NCI-H2171 (cell line): Measurements from ENCODE around the gene SLC10A1.
"Not testable (repeated sequence)": the region's sequence is repeated elsewhere in the genome, so short reads cannot be mapped to it uniquely, and the experiment has no call there.

ENCODE experiments used
- DNase-seq: peaks from one replicate; lab custom pipeline; 2025; lab: John Stamatoyannopoulos, UW

SLC10A1 gene

GRCh38 chr14:69796797-69797500 is at the start of gene SLC10A1:
Gene SLC10A1, minus strand, starts transcription at chr14:69797241. Its CDS starts 86 bp downstream, at chr14:69797155.
- DNase-seq, result no peak

DNA sequence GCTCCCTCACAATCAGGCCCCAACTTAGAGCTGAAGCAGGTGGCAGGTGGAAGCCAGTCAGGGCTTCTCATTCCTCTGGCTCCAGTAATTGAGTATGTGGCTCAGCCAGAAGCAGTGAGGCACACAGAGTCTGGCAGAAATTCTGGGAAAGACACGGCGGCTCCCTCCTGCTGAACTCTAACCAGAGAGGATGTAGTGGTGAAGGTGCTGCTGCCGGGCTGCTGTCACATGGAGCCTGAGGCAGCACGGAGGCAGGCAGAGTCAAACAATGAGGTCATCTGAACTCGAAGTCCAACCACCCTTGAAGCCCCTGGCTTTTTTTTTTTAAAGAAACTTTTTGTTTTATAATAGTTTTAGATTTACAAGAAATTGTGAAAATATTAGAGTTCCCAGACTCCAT is 48.7 kb upstream of the SLC10A1 start:
- DNase-seq, result no peak

GRCh38 chr14:69845050-69845581 is 48.1 kb upstream of the SLC10A1 start:
- DNase-seq, result no peak

GRCh38 chr14:69844171-69844570 is 47.1 kb upstream of the SLC10A1 start:
- no peak for DNase-seq

- no peak for DNase-seq
Measured at GRCh38 chr14:69842686-69843420, 45.8 kb upstream of the SLC10A1 start.

DNA sequence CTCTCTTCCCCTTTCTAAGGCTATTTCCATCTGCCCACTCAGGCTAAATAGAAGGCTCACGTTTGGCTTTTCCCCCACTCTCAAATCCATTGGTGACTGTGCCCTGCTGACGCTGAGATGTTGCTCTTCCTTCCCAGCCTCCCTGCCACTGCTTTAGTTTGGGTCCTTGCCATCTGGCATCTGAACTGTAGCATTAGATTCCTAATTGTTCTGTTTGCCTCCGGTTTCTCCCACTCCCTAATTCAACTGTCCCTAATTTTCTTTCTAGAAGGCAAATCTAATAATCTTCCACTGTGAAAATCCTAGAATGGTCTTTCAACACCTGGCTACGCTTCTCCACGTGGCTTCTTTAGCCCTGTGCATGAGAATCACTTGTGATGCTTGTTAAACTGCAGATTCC is 44.6 kb upstream of the SLC10A1 start:
- DNase-seq, result no peak

DNA sequence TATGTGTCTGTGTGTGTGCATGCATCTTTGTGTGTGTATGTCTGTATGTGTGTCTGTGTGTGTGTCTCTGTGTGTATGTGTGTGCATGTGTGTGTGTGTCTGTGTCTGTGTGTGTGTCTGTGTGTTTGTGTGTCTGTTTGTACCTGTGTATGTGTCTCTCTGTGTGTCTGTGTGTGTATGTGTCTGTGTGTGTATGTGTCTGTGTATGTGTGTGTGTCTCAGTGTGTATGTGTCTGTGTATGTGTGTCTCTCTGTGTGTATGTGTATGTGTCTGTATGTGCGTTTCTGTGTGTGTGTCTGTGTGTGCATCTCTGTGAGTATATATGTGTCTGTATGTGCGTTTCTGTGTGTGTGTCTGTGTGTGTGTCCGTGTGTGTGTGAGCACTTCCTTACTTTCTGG is 42.6 kb upstream of the SLC10A1 start:
- no peak for DNase-seq

DNA sequence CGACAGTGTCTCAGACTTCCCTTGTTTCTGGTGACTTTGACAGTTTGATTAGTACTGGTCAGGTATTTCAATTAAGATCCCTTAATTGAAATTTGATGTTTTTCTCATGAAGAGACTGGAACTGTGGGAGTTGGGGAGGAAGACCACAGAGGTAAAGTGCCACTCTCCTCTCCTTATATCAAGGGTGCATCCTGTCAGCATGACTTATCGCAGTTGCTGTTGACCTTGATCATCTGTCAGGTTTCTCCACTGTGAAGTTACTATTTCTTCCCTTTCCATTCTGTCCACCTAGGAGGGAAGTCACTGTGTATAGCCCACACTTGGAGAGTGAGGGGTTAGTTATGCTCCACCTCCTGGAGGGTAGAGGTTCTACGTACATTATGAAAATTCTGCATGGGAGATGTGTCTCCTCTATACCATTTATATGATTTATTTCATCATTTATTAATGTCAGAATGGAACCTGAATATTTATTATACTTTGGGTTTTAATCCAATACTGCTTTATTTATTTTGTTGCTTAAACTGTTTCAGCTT is 41.9 kb upstream of the SLC10A1 start:
- no peak for DNase-seq

DNA sequence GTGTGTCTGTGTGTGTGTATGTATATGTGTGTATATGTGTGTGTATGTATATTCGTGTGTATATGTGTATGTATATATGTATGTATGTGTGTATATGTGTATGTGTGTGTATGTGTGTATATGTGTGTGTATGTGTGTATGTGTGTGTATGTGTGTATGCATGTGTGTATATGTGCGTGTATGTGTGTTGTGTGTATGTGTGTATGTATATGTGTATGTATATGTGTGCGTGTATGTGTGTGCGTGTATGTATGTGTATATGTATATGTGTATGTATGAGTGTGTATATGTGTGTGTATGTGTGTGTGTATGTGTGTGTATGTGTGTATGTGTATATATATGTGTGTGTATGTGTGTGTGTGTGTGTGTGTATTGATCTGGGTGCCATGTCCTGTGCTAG is 31.8 kb upstream of the SLC10A1 start:
- DNase-seq, result no peak

- no peak for DNase-seq
Measured at GRCh38 chr14:69828354-69828753, 31.3 kb upstream of the SLC10A1 start.

- DNase-seq, result no peak
Measured at GRCh38 chr14:69827560-69827959, 30.5 kb upstream of the SLC10A1 start.

GRCh38 chr14:69822456-69822855 is 25.4 kb upstream of the SLC10A1 start:
- no peak for DNase-seq

DNA sequence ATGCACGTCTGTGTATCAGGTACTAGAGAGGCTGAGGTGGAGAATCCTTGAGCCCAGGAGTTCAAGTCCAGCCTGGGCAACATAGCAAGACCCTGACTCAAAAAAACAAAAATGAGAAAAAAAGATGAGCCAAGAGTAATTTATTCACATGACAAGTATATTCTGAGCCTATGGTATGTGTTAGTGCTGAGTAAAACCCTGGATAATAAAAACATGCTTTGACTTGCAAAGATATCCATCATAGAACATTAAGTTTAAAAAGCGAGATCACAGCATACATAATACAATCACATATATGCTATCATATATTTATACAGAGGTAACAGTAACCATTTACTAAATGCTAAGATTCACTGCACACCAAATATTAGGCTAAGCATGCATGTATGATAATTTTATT is 23.9 kb upstream of the SLC10A1 start:
- DNase-seq, result no peak

DNA sequence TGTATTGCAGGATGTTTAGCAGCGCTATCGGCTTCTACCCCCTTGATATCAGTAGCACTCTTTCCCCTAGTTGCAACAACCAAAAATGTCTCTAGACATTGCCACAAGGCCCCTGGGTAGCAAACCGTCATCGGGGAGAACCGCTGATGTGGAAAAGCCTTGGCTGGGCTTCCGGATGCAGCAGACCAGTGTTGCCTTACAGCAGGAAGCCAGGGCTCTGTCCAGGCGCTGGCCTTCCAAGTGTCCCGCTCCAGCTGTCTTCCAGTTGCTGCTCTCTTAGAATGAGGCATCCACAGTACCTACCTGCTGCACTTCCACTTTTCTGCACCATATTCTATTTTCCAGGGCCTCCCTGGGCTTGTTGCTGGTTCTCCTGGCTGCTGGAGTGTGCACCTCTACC is 22.6 kb upstream of the SLC10A1 start:
- DNase-seq, result no peak

DNA sequence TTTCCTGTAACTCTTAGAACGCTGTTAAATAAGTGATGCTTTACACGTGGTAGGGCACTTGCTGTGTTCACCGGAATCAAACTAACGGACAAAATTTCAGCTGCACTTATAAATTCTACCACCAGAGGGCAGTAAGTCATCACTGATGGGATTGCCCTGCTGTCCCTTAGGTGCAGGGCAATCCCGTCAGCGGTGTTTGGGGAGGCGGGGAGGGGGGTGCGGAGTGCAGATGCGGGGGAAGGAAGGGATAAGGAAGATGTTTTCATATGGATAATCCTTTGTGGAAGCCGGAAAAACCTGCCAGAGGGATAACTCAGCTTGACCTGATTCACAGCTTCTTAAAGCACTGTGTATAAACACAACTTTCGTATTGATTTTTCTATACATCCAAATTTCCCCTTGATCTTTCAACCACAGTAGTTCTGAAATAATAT is 21.7 kb upstream of the SLC10A1 start:
- peak; percentile 30 for DNase-seq

DNA sequence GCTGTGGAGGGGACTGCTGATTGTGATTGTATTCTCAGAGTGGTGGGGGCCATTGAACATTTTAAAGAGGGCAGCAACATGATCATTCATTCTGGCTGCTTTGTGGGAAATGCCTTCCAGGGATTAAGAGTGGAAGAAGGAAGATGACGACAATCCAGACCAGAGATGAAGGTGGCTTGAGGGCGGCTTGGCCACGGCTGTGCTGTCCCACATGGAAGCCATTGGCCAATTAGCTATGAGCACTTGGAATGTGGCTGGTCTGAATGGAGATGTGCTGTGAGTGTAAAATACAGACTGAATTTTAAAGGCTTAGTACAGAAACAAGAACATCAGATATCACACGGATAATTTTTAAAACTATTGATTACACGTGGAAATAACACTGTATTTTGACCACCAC is 19.2 kb upstream of the SLC10A1 start:
- DNase-seq, result no peak

DNA sequence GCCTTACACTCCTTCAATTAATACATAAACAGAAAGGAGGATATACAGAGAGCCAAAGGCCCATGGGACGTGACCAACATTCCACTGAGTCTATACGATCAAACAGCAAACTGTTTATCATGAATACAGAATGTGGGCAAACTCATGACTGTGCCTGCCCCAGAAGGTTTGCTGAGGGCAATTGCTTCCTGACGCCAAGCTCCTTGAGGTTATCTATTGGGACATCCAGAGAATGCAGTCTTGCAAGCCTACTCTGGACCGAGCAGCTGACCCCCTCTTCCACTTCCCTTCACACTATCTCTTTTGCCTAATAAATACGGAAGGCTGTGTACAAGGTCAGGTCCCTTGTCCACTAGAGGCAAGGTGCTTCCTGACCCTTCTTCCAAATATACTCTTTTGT is 18.5 kb upstream of the SLC10A1 start:
- DNase-seq, result no peak

GRCh38 chr14:69814397-69814796 is 17.4 kb upstream of the SLC10A1 start:
- DNase-seq, result no peak

GRCh38 chr14:69813346-69813745 is 16.3 kb upstream of the SLC10A1 start:
- not testable (repeated sequence) for DNase-seq

DNA sequence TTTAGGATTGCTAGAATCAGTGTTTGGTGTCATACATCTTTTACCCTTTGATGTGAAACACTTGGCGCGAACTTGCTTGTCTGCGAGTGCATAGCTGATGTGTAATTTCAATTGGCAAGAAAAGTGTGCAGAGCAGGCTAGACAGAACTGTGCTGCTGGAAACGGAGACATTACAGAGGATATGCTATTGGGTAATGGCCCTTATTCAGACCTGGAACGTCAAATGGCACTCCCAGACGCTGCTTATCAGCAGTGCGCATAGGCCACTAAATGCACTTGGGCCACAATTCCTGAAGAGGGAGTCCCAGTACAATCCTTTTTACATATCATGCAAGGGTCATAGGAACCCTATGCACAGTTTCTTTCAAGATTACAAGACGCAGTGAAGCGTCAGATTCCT is 15.7 kb upstream of the SLC10A1 start:
- no peak for DNase-seq

GRCh38 chr14:69811868-69812252 is 14.8 kb upstream of the SLC10A1 start:
- DNase-seq, result no peak

- DNase-seq, result no peak
Measured at GRCh38 chr14:69811227-69811867, 14.3 kb upstream of the SLC10A1 start.
